Amniotic epithelial cell (primary cell): ENCODE results near the gene ADK.

Experiments
- DNase-seq: peaks from one replicate; pipeline ENCODE4 v3.0.0-alpha.2; 2010; ENCODE audit warnings: low read depth

The ADK gene

DNA sequence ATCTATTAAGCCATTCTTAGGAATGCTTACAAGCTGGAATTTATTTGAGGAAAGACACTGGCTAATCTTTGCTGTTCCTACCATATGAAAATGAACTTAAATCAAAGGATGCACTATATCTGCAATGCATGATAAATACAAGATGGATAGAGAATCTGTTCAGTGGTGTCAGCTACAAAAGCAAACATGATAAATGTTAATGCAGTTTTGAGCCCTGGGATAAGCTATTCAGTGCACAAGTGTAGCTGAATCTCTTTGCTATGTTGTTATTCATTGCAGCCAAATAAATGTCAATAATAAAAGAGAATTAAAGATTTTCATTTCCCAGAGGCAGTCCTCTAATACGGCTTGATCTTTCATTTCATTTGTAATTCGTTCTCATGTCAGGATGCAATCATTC is 451.6 kb downstream of the ADK start:
- DNase-seq, result no peak

DNA sequence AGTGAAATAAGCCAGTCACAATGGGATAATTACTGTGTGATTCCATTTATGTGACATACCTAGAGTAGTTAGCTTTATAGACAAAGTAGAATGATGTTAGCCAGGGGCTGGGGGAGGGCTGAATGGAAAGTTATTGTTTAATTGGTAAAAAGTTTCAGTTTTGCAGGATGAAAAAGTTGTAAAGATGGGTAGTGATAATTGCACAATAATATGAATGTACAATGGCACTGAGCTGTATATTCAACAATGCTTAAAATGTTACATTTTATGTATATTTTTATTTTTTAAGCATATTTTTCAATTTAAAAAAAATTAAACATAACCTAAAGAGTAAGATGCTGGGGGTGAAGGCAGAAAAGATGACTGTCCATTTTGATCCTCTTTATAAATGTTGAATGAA is 459.3 kb downstream of the ADK start:
- no peak for DNase-seq

DNA sequence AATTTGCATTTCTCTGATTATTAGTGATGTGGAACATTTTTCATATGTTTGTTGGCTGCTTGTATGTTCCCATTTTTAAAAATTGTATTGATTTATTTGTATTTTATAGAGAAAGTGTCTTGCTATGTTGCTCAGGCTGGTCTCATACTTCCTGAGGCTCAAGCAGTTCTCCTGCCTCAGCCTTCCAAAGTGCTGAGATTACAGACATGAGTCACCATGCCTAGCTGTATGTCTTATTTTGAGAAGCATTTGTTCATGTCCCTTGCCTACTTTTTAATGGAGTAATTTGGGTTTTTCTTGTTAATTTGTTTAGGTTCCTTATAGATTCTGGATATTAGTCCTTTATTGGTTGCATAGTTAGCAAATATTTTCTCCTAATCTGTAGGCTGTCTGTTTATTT is 461.2 kb downstream of the ADK start:
- peak; percentile 24 for DNase-seq

DNA sequence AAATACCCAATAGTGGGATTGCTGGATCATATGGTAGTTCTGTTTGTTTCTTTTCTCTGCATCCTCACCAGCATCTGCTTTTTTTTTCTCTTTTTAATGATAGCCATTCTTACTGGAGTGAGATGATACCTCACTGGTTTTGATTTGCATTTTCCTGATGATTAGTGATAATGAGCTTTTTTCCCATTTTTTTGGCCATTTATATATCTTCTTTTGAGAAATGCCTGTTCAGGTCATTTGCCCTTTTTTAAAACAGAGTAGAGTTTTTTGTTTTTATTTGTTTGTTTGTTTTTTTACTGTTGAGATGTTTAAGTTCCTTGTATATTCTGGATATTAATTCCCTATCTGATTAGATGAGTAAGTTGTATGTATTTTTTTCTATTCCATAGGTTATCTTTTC is 469.6 kb downstream of the ADK start:
- no peak for DNase-seq

DNA sequence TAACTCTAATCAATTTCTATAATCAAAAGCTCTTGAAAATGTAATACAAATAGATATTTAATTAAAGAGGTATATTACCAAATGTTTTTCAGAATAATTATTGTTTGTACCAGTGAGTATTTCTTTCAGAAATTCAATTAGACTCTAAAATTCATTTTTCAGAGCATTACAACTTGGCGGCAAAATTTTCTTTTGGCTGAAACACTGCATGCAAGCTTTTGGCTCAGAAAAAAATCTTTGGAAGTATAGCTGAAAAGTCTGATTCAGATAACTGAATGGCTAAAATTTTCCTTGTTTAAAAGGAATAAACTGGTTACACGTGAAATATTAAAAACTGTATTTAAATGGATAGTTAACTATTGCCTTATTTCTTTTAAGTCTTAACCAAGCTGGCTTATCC is 472.8 kb downstream of the ADK start:
- no peak for DNase-seq

DNA sequence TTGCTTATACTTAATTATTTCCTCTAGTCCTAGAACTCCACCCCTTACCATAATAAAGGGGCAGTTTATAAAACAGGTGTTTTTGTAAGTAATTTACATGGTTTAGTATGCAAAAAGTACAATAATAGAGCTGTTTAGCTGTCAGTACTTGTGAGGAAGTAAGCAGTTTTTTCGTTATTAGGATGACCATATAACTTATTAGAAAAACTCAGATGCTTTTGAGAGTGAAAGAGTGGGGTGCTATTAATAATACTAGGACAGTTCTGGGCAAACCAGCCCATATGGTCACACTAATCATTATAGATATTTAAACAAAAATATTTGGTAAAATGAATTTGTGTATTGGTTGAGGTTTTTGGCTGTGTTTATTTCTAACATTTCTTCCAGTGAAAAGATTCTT is 473.5 kb downstream of the ADK start:
- no peak for DNase-seq

DNA sequence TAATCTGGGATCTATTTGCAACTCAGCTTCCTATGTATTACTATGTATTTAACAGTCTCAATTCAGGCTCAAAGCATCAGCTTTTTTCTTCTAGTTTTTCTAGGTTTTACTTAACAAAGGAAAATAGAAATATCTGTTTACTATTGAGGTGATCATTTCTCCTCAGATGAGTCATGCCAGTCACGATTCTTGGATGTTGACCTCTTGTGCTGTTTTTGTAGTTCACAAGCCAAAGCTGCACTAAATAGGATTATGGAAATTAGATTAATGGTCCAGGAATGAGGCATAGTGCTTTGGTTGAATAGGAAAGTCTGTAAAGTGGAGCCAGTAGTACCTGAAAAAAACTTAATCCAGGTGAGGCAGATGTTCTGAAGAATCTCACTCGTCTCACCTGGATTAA is 477.1 kb downstream of the ADK start:
- DNase-seq, result peak; percentile 7

DNA sequence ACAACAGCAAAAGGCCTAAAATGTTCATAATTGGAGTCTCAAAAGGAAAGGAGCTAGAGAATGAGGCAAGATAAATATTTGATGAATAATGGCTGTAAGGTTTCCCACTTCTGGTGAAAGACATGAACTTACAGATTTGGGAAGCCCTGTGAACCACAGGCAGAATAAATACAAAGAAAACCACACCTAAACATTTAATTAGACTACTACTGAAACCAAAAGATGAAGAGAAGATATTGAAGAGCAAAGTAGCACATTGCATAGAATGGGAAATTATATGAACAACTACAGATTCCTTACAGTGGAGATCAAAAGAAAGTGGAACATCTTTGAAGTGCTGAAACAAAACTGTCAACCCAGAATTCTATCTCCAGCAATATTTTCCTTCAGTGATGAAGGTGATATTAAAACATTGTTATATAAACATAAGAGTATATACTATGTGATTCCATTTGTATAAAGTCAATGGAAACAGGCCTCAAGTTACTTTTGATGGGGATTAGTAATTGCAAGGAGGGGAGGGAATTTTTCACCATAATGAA is 484.0 kb downstream of the ADK start:
- peak; percentile 18 for DNase-seq

DNA sequence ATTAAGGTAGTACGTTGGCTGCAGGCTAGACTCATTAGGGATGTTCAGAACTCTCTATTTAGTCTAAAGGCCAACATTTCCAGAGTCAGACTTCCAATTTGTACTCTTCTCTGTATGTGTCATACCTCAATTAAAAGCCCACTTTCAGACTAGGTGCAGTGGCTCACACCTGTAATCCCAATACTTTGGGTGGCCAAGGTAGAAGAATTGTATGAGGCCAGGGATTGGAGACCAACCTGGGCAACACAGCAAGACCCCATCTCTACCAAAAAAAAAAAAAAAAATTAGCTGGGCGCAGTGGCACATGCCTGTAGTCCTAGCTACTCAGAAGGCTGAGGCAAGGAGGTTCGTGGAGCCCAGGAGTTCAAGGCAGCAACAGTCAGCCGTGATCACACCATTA is 484.6 kb downstream of the ADK start:
- no peak for DNase-seq

DNA sequence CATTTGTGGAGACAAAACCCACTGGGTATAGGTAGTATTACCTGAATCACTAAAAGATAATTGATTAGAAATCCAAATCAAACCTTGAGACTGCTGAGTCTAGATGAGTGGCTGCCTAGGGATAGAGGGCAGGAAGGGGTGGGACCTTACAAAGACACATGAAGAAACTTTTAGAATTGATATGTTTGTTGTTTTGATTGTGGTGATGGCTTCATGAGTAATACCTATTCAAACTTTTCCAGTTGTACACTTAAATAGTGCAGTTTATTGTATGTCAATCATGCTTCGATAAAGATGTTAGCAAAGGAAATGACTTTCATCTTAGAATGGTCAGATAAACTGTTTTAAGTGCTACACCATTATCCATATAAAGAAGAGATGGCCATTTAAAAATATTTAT is 486.7 kb downstream of the ADK start:
- no peak for DNase-seq

DNA sequence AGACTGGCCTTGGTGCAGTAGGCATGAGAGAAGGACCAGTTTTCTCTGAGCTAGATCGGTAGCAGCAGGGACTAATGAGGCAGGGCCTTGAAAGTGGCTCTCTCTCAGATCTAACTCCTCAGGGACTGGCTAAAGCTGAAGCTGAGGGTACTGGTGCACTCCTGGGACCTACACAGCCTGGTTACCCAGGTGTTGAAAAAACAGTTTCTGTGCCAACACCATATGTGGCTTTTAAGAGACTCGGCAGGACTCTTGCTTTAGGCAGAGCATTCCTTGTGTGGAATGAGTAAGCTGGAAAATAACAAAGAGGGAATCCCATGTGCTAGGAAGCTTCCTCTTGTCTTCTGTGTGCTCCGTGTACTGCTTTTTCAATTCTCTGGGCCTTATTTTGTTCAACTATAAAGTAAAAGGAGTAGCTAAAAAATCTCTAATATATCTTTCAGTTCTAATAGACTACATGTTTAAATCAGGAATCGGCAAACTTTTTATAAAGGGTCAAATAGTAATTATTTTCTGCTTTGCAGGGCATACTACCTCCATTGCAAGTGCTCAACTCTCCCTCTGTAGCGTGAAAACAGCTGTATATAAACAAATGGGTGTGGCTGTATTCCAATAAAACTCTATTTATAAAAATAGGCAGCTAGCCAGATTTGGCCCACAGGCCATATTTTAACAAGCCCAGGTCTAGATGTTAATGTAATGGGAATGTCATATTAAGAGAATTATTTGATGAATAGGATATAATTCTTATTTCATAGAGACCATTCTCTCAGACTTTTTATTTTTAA is 489.3 kb downstream of the ADK start:
- no peak for DNase-seq

DNA sequence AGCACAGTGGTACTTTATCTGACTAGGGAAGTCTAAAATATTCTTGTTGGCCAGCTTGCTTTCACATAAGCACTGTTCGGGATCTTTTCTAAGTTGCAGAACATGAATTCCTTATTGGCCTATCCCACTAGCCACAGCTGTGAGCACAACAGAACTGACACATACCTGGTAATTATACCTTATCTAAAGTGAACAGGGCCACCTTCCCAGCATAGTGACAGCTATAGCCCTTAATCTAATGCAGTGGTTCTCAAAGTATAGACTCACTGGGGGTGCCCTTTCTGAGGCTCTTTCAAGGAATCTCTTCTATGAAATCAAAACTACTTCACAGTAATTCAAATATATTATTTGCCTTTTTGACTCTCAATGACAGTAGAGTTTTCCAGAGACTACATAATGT is 490.6 kb downstream of the ADK start:
- no peak for DNase-seq

DNA sequence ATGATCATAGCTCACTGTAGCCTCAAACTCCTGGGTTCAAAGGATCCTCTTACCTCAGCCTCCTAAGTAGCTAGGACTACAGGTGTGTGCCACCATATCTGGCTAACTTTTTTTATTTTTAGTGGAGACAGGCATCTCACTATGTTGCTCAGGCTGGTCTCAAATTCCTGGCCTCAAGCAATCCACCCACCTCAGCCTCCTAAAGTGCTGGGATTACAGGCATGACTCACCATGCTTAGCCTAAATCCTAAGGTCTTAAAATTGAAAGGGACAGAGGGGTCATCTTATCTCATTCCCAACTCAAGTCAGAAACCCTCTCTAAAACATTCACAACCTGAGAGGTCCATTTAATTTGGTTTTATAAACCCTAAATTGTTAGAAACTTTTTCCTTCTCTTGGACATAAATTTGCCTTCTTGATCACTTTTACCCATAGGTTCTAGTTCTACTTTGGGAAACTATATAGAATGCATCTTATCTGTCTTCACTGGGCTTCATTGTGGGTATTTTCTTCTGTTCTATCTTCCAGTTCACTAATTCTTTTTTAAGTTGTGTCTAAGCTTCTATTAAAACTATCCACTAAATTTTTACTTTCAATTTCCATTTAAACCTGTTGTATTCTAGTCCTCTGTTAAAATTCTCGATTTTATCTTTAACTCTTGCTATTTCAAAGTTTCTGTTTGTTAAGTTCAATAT is 492.0 kb downstream of the ADK start:
- DNase-seq, result no peak

DNA sequence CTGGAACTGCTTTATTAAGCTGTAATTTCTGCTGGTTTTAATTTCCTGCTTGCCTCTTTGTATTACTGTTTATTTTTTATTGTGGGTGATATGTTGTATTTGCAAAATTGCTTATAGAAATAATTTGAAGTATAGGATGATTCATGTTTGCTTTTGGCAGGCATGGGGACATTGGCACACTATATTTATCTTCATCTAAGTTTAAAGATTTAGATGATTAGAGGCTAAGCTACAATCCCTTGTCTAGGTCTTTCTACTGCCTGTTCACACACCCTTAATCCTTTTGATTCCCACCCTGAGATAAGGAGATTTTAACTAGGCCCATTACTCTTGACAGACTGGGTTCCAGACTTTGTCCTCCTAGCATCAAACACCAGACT is 492.6 kb downstream of the ADK start:
- no peak for DNase-seq

DNA sequence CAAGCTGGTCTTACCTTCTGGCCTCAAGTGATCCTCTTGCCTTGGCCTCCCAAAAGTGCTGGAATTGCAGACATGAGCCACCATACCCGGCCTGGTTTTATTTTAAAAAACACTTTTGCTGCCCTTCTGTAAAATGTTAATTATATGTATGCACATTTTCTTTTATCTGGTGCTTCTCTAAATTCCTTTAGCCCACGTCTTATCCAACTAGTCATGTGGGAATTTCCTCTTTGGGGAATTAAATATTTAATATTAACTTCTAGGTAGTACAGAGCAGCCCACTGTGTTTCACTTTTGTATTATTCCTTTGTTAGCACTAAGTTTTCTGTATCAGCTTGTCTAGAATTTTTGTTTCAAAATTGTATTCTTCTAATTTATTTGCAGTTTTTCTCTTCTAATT is 493.7 kb downstream of the ADK start:
- DNase-seq, result no peak

DNA sequence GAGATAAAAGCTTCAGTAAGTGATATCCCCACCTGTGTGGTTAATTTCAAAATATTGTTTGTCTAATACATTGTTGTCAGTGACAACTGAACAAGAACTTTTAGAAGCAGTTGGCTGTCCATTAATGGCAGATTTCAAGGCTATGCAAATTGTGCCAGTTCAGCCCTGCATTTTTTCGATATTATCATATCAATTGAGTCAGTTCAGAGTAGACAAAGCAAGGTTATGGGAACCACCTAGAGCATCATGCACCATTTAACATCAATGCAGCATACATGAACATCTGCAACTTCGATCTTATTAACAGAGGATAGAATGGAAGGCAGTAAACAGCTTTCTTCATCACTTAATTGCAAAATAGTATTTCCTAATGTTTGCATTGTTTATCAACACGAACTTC is 494.7 kb downstream of the ADK start:
- DNase-seq, result no peak

DNA sequence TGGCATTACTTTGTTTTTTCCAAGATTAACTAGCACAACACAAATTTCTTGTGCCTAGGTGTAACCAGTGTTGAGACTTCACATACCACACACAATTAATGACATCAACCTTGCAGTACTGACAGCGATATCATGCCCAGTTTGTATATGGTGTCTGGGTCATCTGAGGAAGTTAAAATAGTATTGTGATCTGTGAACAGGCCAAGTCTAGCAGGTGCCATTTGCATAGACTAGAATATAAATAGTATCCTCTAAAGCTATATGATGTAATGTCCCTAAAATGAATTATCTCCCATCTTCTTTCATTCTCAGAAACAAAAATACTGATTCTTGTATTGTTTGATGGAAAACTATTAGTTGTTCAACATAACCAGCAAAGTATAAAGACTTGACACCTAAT is 499.6 kb downstream of the ADK start:
- DNase-seq, result no peak

DNA sequence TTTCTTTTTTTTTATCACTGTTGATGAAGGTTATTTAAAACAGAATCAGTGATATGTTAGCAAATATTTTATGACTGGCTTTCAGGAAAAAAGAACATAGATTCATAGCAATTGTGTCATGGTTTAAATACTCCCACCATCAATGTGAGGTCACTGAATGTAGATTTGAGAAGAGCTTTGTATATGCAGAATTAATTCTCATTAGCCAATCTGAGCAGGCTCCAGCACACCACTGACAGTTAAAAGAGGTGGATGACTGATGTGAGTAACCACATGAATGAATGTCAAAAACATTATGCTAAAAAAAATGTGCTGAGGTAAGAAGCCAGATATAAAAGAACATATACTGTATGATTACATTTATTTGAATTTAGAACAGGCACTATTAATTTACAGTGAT is 500.5 kb downstream of the ADK start:
- DNase-seq, result peak; percentile 59

DNA sequence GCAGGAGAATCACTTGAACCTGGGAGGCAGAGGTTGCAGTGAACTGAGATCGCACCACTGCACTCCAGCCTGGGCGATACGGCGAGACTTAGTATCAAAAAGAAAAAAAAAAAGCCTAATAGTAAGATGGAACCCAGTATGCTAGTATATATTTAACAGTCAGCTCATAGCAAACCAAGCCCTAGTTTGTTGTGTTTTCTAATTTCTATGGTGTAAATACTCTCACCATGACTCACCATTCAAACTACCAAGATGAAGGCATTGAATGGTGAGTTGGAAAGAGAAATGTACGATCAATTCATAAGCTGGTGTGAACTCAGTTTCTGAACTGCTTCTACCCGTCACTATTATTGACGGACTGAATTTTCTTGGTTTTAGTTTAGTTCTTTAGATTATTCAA is 501.6 kb downstream of the ADK start:
- no peak for DNase-seq

DNA sequence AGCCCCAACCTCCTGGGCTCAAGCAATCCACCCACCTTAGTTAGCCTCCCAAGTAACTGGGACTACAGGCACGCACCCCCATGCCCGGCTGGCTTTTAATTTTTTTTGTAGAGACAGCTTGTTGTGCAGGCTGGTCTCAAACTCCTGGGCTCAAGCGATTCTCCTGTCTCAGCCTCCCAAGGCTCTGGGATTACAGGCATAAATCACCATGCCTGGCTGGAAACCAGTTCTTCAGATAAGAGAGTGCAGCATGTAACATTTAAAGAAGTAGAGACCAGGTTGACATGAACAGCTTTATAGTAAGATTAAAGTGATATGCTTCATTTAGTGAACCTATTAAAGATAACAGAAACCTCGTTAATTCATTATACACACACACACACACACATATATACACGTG is 507.5 kb downstream of the ADK start:
- peak; percentile 33 for DNase-seq

DNA sequence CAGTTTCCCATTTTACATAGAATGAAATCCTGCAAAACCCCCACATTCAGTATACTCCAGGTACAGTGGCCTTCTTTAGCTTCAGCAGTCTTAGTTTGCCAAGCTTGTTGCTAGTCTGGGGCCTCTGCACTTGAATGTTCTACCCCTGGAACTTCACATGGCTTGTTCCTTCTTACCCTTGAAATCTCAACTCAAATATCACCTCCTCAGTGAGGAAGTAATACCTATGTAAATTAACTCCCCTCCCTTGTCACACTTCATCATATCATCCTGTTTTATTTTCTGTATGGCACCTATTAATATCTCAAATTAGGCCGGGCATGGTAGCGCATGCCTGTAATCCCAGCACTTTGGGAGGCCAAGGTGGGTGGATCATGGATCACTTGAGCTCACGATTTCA is 511.6 kb downstream of the ADK start:
- no peak for DNase-seq

DNA sequence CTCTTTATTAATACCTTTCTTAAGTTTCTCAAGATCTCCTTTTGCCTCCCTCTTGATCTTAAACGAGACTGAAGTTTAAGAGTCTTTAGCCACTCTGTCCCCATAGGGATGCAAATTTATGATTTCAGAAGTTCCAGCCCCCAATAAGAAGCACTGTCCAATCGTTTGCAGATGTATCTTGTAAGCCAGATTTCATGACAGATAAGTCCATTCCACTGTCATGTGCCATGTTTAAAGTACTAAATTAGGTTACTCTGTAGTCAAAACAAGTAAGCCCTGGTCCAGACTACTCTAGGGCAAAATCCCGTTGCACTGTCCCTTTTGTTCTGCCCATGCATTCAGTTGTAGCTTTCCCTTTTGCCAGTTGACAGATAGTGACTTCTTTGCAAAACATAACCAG is 518.2 kb downstream of the ADK start:
- DNase-seq, result no peak

DNA sequence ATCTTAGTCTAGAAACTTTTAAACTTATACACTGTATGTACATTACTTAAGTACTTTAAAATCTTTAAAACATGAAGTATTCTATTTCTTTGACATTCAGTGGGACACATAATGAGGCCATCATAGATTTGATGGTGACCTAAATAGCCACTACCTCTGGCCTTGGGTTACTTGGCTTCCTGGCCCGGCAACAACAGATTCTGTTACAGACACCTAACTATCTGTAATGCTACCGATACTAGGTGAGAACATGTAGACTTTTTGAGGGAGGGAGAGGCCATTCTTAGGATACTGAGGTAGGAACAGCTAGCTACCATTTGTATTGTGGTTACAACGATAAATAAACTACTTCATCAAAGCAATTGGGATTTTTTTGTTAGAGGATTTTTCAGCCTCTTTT is 520.7 kb downstream of the ADK start:
- no peak for DNase-seq
